GM19397 (cell line): ENCODE results near the gene PAOX.
"Not testable (repeated sequence)": the region's sequence is repeated elsewhere in the genome, so short reads cannot be mapped to it uniquely, and the experiment has no call there.

Source experiments
- ATAC-seq: cut with Tn5 transposase; IDR thresholded peaks from one replicate; pipeline ENCODE4 v1.9.1; 2021; ENCODE audit warnings: mild to moderate bottlenecking, moderate library complexity; ENCODE audit not compliant: unreplicated experiment

The PAOX gene

DNA sequence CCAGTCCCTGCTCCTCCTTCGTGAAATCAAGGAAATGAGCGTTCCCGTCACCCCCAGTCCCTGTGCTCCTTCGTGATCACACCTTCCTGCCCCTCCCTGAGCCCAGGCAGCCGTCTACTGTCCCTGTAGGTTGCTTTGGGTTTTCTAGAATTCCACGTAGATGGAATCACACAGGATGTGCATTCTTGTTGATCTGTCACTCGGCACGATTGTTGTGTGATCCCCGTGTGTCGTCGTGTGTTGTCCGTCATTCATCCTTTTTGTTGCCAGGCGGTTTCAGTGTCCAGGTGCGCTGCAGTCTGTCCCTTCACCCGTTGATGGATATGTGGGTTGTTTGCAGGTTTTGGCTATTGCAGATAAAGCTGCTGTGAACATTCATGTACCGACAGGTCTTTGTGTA, 24.3 kb downstream of the PAOX start:
- no peak for ATAC-seq

DNA sequence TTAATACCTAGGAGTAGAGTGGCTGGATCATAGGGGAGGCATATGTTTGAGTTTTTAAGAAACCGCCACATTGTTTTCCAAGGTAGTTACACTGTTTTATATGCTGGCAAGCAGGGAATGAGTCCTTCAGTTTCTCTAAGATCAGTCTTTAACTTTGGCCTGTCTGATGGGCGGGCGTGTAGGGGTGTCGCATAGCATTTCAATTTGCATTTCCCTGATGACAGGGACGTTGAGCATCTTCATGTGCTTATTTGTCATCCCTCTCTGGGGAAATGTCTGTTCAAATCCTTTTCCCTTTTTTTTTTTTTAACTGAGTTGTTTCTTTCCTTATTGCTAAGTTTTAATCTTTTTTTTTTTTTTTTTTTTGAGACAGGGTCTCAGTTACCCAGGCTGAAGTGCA, 24.7 kb downstream of the PAOX start:
- no peak for ATAC-seq

DNA sequence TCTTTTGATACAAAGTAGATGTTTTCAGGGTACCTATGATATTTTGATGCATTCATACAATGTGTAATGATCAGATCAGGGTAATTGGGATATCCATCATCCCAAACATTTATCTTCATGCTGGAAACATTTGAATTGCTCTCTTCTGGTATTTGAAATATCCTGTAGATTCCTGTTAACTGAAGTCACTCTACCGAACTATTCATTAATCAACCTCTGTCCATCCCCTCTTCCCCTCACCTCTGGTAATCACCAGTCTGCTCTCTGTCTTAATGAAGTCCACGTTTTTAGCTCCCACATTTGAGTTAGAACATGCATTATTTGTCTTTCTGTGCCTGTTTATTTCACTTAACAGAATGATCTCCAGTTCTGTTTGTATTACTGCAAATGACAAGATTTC, 26.2 kb downstream of the PAOX start:
- no peak for ATAC-seq

DNA sequence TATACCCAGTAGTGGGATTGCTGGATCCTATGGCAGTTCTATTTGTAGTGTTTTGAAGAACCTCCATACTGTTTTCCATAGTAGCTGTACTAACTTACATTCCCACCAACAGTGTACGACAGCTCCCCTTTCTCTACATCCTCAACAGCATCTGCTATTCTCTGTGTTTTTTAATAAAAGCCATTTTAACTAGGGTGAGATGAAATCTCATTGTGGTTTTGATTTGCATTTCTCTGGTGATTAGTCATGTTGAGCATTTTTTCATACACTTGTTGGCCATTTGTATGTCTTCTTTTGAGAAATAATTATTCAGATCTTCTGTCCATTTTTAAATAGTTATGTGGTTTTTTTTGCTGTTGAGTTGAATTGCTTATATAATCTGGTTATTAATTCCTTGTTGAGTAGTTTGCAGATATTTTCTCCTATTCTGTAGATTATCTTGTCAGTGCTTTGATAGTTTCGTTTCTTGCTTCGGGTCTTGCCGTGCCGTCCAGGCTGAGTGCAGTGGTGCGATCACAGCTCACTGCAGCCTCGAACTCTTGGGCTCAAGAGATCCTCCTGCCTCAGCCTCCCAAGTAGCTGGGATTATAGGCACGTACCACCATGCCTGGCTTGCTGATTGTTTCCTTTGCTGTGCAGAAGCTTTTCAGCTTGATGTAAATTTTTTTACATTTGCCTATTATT, 26.9 kb downstream of the PAOX start:
- no peak for ATAC-seq

DNA sequence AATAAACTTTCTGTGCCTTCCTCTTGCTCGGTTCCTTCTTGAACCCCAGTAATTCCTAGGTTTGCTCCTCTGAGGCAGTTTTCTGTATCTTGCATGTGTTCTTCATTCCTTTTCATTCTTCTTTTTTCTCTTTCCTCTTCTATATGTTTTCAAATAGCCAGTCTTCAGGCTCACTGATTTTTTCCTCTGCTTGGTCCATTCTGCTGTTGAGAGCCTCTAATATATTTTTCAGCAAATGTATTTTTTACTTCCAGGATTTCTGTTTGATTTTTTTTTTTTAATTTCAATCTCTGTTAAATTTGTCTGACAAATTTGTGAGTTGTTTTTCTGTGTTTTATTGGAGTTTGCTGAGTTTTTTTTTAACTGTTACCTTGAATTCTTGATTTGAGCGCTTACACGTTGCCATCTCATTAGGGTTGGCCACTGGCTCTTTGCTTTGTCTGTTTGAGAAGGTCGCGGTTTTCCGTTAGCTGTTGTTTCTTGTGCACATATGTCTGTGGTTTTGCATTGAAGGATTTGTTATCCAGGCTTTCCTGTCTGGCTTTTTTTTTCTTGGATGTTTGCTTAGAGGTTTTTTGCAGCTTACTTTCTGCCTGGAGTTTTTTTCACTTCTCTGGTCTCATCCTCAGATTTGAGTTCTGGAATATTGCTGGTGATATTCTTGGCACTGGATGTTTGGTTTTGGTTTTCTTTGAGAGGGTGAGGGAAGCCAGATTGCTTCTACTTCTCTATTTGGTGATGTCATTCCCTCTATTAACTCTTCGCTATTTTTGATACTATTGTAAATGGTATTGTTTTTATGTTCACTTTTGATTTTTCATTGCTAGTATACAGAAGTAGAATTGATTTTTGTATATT, 32.7 kb downstream of the PAOX start:
- no peak for ATAC-seq

DNA sequence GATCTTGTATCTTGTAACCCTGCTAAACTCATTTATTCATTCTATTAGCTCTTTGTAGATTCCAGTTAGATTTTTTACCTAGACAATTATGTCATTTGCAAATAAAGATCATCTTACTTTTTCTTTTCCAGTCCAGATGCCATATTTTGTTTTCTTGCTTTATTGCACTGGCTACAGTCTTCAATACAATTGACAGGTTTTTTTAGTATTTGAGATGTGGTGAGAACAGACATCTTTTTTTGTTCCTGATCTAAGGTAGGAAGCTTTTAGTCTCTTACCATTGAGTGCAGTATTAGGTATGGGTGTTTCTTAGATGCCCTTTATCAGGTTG, 33.3 kb downstream of the PAOX start:
- no peak for ATAC-seq

DNA sequence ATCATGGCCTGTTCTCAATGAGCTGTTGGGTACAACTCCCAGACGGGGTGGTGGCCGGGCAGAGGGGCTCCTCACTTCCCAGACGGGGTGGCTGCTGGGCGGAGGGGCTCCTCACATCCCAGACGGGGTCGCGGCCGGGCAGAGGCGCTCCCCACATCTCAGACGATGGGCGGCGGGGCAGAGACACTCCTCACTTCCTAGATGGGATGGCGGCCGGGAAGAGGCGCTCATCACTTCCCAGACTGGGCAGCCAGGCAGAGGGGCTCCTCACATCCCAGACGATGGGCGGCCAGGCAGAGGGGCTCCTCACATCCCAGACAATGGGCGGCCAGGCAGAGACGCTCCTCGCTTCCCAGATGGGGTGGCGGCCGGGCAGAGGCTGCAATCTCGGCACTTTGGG, 35.3 kb downstream of the PAOX start:
- ATAC-seq = not testable (repeated sequence)

DNA sequence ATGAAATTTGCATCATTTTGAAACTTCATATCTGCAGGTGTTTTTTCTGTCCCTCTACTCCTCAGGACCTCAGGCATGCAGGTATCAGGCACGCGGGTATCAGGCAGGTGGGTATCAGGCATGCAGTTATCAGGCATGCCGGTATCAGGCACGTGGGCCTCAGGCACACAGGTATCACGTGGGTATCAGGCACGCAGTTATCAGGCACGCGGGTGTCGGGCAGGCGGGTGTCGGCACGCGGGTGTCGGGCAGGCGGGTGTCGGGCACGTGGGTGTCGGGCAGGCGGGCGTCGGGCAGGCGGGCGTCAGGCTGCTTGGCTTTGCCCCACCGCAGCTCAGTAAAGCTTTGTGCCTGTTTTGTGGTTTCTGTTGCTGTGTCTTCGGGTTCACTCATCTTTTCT, 36.7 kb downstream of the PAOX start:
- ATAC-seq = no peak

DNA sequence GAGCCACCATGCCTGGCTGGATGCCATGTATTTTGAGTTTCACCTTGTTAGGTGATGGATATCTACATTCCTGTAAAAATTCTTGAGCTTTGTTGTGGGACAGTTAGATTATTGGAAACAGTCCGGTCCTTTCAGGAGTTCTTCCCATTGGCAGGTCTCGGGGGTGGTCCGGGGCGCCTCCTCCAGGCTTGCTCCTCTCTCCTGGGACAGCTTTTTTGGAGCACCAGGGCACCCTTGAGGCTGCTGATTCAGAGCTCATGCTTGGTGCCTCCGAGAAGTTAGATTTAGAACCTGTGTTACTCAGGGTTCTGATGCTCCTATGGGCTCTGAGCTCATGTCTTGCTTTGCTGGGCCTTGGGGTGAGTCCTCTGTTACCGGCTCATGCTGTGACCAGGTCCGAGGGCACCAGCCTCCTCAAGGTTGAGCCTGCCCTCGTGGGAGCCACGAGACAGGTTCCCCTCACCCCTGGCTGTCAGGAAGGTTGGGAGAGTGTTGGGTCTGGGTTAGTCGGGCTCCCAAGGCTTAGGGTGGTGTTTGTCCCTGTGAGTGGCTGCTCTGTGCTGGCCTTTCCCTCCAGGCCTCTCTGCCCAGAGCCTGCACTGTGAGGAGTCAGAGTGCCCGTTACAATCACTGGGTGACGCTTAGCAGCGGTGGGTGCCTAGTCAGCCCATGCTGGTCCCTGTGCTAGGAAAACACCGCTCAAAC, 39.4 kb downstream of the PAOX start:
- no peak for ATAC-seq

DNA sequence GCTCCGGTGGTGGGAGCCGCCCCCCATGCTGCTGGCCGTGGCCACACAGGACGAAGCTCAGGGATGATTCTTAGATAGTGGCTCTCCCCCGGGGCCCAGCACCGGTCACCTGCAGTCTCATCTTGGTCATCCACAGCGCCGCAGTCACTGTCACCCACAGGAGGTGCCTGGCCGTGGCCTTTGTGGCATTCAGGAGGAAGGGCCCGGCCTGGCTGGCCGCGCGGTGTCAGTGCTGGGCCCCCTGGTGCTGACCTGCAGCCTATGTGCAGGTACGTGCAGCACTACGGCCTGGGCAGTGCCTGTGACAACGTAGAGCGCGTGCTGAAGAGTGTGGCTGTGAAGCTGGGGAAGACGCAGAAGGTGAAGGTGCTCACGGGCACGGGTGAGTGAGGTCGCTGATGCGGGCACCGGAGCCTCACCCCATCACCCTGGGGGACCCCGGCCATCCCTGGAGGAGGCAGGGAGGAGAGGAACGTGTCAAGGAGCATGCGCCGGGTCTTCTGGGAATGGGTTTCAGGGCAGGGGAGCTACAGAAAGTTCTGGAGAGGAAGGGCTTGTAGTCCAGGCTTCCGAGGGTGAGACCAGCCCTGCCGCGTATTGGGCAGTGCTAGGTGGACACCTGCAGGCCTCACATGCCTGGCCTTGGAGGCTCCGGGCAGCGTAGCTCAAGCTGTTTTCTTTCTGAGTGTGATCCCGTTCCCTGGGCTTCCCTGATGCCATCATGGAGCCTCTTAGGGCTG, 40.3 kb downstream of the PAOX start:
- no peak for ATAC-seq

DNA sequence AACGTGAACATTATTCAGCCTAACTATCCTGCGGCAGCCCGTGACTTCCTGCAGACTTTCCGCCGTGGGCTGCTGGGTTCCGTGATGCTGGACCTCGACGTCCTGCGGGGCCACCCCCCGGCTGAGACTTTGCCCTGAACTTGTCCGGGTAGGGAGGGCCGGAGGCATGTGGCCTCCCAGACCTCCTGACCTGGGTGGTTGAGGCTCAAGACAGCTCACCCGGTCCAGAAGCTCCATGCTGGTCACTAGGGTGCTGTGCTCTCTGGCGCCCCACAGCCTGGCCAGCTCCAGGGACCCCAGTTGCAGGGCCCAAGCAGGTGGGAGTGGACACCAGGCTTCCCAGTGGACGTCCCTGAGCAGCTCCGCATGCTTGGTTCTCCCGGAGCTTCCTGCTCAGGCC, 41.0 kb downstream of the PAOX start:
- no peak for ATAC-seq

DNA sequence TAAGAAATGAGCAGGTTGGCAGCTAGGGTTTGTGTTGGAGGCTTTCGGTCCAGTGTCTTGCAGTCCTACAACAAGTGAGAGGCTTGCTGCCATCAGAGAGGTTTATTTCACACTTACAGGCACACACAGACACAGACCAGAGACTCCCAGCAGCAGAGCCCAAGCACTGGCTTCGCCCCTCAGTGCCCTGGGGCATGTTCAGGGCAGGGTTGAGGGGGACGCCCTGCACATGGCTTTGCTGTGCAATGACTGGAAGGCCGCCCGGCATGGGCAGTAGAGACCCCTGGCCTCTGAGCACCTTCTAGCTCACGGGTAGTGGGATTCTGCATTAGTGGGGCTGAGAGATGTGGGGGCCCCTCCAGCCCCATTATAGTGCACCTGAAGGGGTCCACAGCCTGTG, 41.5 kb downstream of the PAOX start:
- ATAC-seq = no peak

DNA sequence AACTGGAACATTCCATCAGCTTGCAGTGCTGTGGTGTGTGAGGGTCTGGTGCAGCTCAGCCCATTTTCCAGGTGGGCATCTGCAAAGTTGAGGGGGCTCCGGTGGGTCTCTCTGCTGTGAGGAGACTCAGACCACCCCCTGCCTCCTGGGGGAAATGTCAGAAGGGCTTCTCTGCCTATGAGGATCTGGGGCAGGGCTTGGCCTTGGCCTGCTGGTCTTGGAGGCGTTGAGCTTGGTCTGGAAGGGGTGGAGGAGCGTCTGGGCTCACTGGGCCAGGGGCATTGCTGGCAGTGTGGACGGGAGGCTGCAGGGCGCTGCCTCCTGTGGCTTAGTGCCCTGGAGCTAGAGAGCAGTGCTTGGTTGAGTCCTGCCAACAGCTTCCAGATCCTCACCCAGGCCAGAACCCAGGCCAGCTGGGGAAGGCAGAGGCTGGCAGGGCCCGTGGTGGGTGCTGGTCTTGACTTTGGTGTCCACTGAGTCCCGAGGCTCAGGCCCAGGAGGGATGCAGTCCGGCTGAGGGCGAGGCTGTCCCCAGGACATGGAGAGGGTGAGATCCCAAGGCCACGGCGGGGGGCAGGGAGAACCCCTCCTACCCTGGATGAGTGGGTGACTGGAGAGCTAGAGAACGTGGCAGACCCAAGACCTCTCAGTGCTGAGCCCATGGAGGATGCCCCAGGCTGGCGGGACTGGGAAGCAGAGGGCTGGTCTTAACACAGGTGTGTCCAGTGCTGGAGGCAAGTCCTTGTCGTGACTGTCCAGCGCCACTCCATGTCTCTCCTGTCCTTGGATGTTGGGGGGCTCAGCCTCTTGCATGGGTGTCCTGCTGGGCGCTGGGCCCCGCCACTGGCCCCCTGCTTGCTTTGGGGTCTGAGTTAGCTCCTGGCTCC, 42.5 kb downstream of the PAOX start:
- no peak for ATAC-seq

DNA sequence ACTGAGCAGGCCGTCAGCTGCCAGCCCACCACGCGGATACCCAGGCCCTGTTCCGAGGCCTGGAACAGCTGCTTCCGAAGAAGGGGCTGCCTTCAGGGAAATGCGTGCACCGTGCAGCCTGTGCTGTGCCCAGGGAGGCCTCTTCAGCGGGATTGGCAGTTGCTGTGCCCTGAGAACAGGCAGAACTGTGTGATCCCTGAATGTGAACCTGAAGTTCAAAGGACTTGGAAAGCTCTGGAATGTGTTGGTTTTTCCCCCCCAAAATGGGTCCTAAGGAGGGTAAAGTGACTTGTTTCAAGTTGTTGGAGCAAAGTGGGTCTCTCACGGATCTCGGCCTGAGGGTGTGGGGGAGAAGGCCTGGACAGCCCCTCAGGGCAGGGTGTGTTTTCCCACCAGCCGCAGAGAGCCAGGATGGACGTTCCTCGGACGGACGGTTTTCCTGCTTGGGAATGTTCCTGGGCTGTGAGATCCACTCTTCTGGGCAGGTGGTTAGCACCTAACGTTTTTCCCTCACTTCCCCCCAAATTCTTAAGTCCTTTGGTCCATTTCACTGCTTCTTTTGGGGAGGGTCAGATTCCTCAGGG, 43.3 kb downstream of the PAOX start:
- ATAC-seq = no peak

DNA sequence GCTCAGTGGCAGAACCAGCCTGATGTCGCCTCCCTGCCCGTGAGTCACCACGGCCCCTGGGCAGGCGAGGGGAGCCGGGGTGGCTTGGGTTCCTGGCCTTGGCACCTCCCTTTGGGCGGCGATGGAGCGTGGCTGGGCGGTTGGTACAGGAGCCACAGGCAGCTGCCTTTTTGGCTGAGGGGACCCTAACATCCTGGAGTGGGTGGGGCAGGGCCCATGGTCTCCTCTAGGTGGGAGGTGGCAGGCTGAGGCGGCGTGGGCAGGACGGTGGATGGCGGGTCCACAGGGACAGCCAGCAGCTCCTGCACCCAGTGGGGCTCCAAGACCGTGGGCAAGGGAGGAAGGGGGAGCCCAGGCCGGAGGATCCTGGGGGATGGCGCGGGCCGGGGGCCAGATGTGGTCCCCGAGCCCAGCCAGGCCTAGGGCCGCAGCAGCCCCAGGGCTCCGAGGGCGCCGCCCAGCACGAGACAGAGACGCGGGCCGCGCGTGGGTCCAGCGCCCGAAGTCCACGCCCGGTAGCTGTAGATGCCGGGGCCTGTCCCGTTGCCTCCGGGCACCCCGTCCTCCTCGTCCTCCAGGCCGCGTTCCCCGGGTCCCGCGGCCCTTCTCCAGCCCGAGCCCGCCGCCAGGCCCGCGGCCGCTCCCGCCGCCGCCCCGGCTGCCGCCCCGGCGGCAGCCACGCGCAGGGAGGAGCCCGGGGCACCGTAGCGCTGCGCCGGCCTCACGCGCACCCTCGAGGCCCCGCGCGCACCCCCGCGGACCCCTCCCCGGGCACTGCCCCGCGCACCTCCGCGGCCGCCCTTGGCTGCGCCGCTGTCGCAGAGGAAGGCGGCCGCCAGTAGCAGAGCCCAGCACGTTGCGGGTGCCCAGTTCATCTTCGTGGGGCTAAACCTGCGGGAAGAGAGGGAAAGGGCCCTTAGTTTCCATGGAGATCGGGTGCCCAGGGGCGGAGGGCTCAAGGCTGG, 44.0 kb downstream of the PAOX start:
- ATAC-seq = no peak

DNA sequence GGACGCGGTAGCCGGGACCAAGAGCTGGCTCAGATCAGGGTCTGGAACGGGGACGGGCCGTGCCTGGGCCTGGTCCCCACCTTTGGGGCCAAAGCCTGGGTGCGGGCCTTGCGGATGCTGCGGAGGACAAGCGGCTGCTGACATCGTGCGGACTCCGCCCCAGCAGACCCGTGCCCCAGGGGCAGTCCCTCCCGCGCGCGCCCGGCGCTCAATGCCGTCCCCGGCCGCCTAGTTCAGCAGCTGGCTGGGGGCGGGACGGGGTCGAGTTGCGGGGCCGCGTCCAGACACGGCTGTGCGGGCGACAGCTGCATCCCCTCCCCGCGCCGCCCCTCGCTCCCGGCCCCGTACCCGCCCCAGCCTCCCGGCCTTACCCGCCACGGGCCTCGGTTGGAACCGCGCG, 45.0 kb downstream of the PAOX start:
- ATAC-seq = not testable (repeated sequence)

DNA sequence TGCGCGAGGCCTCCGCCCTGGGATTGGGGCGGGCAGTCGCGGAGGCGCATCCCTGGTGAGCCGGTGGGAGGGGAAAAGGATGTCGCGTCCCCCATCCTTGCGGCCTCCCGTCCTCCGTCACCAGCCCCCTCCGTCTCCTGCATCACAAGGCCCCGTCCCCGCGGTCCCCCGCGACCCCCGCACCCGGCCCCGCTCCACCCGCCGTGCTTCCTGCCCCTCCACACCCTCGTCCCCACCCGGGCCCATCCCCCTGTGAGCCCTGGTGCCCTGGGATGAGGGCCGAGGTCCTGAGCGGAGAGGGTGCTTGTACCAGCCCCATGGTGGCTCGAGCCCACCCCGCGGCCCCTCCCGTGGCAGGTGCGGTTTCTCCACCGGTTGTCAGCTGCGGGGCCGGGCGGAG, 45.5 kb downstream of the PAOX start, which contains the start of gene SPRN:
SPRN (minus strand) TSS at position 25 of the 400 bp plus-strand sequence. CDS start 944 bp downstream, outside the sequence.
- ATAC-seq = not testable (repeated sequence)

DNA sequence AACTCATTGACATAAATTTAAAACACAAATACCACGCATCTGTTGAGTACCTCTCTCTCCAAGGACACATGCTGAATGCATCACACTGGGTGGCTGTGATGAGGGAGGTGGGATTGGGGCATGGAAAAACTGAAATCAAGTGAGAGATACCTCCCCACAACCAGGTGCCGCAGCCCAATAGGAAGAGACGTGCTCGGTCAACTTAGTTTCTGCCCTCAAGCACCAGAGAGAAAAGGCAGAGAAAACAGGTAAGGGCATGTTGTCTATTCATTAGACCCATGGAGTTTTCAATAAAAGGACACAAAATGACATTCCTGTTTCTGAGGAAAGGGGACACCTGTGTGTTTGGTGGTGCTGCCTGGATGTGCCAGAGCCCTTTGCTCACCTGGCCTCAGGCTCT, 50.5 kb downstream of the PAOX start:
- not testable (repeated sequence) for ATAC-seq
